H9 (cell line): ENCODE data around the gene USP8. TPM values are rescaled to one million over a fixed set of nuclear protein-coding genes. Genes with fewer than 3 reads are reported as not detected.
"Not testable (repeated sequence)": the region's sequence is repeated elsewhere in the genome, so short reads cannot be mapped to it uniquely, and the experiment has no call there.

Experiments
- DNase-seq: peaks from one replicate; pipeline ENCODE4 v3.0.0-alpha.2; 2017
- H2AFZ ChIP-seq: one replicate; pipeline ENCODE4 v1.6.1; 2013; ENCODE audit warnings: mild to moderate bottlenecking, low read length, control low read depth, moderate library complexity
- H2AK5ac ChIP-seq: 2 replicates; pipeline ENCODE4 v1.6.1; 2013; ENCODE audit warnings: low read length, control low read depth, mixed read lengths; ENCODE audit not compliant: insufficient read length
- H2BK120ac ChIP-seq: one replicate; pipeline ENCODE4 v1.6.1; 2013; ENCODE audit warnings: low read depth, mild to moderate bottlenecking, low read length, control low read depth, inconsistent platforms; ENCODE audit not compliant: poor library complexity, severe bottlenecking
- H2BK12ac ChIP-seq: 2 replicates; pipeline ENCODE4 v1.6.1; 2013; ENCODE audit warnings: low read length, control low read depth, mixed read lengths, low read depth; ENCODE audit not compliant: insufficient read length
- H2BK15ac ChIP-seq: 2 replicates; pipeline ENCODE4 v1.6.1; 2013; ENCODE audit warnings: low read depth, low read length, control low read depth
- H2BK20ac ChIP-seq: one replicate; pipeline ENCODE4 v1.6.1; 2013; ENCODE audit warnings: low read depth, mild to moderate bottlenecking, low read length, control low read depth, inconsistent platforms; ENCODE audit not compliant: poor library complexity, severe bottlenecking
- H2BK5ac ChIP-seq: 2 replicates; pipeline ENCODE4 v1.6.1; 2013; ENCODE audit warnings: low read length, control low read depth, mixed read lengths; ENCODE audit not compliant: insufficient read length
- H3K14ac ChIP-seq: 2 replicates; pipeline ENCODE4 v1.6.1; 2013; ENCODE audit warnings: low read length, control low read depth; ENCODE audit not compliant: insufficient read depth
- H3K18ac ChIP-seq: 2 replicates; pipeline ENCODE4 v1.6.1; 2013; ENCODE audit warnings: low read depth, mild to moderate bottlenecking, mixed read lengths, low read length, control low read depth; ENCODE audit not compliant: insufficient read length
- H3K23ac ChIP-seq: 2 replicates; pipeline ENCODE4 v1.6.1; 2013; ENCODE audit warnings: low read length, control low read depth, mixed read lengths, low read depth; ENCODE audit not compliant: insufficient read length
- H3K23me2 ChIP-seq: 2 replicates; pipeline ENCODE4 v1.6.1; 2013; ENCODE audit warnings: low read depth, mild to moderate bottlenecking, mixed read lengths, low read length, control low read depth; ENCODE audit not compliant: insufficient read length, poor library complexity, severe bottlenecking
- H3K27ac ChIP-seq: 2 replicates; pipeline ENCODE4 v1.5.1; 2013; ENCODE audit warnings: low read length, control low read depth, mixed read lengths, low read depth; ENCODE audit not compliant: insufficient read length
- H3K27me3 ChIP-seq: 2 replicates; pipeline ENCODE4 v1.6.1; 2013; ENCODE audit warnings: low read length, control low read depth, inconsistent platforms; ENCODE audit not compliant: insufficient read depth
- H3K4ac ChIP-seq: 2 replicates; pipeline ENCODE4 v1.6.1; 2013; ENCODE audit warnings: low read depth, mild to moderate bottlenecking, control low read depth, inconsistent platforms, low read length, moderate library complexity
- H3K4me1 ChIP-seq: 2 replicates; pipeline ENCODE4 v1.6.1; 2013; ENCODE audit warnings: low read length, control low read depth, inconsistent platforms; ENCODE audit not compliant: insufficient read depth
- H3K4me2 ChIP-seq: 2 replicates; pipeline ENCODE4 v1.6.1; 2013; ENCODE audit warnings: low read length, control low read depth, mixed read lengths; ENCODE audit not compliant: insufficient read length, insufficient read depth
- H3K56ac ChIP-seq: 2 replicates; pipeline ENCODE4 v1.6.1; 2013; ENCODE audit warnings: low read depth, mild to moderate bottlenecking, mixed read lengths, low read length, control low read depth; ENCODE audit not compliant: insufficient read length
- H3K79me1 ChIP-seq: 2 replicates; pipeline ENCODE4 v1.6.1; 2013; ENCODE audit warnings: low read depth, mild to moderate bottlenecking, moderate library complexity, low read length, control low read depth, inconsistent platforms; ENCODE audit not compliant: insufficient read depth, poor library complexity, severe bottlenecking
- H3K79me2 ChIP-seq: 2 replicates; pipeline ENCODE4 v1.6.1; 2013; ENCODE audit warnings: low read length, control low read depth, inconsistent platforms; ENCODE audit not compliant: insufficient read depth
- H3K9ac ChIP-seq: 2 replicates; pipeline ENCODE4 v1.6.1; 2013; ENCODE audit warnings: low read length, control low read depth, mixed read lengths; ENCODE audit not compliant: insufficient read length; ENCODE audit errors: extremely low read depth
- H3K9me3 ChIP-seq: one replicate; pipeline ENCODE4 v1.6.1; 2013; ENCODE audit warnings: low read depth, low read length, inconsistent platforms; ENCODE audit not compliant: control insufficient read depth
- H3T11ph ChIP-seq: one replicate; pipeline ENCODE4 v1.6.1; 2013; ENCODE audit warnings: mild to moderate bottlenecking, low read length, control low read depth, inconsistent platforms
- H4K20me1 ChIP-seq: one replicate; pipeline ENCODE4 v1.6.1; 2013; ENCODE audit not compliant: control insufficient read depth, insufficient read length, insufficient read depth
- H4K5ac ChIP-seq: 2 replicates; pipeline ENCODE4 v1.6.1; 2013; ENCODE audit warnings: low read depth, mild to moderate bottlenecking, mixed read lengths, low read length, control low read depth; ENCODE audit not compliant: insufficient read length
- H4K8ac ChIP-seq: replicated peaks from 2 replicates; pipeline ENCODE4 v1.6.1; 2013; ENCODE audit warnings: low read length, control low read depth, mixed read lengths, low read depth; ENCODE audit not compliant: insufficient read length
- H4K91ac ChIP-seq: 2 replicates; pipeline ENCODE4 v1.6.1; 2013; ENCODE audit warnings: low read depth, mild to moderate bottlenecking, moderate library complexity, mixed read lengths, low read length, control low read depth; ENCODE audit not compliant: insufficient read length
- H3K27ac Mint-ChIP-seq, 3 experiments: 2 replicates in 2 of 3; 3 replicates in 1 of 3; pipeline ENCODE4 v1.8.0; 2020 to 2021; ENCODE audit warnings: mixed read lengths in 3 of 3, mild to moderate bottlenecking in 1 of 3, moderate library complexity in 1 of 3
- H3K27me3 Mint-ChIP-seq: 2 replicates; pipeline ENCODE4 v1.8.0; 2021; ENCODE audit warnings: low read depth, mild to moderate bottlenecking, moderate library complexity, mixed read lengths
- H3K36me3 Mint-ChIP-seq, 3 experiments: 2 replicates in 2 of 3; 3 replicates in 1 of 3; pipeline ENCODE4 v1.8.0; 2020 to 2021; ENCODE audit warnings: low read depth in 3 of 3, mixed read lengths in 3 of 3; ENCODE audit not compliant: insufficient read depth in 1 of 3
- H3K4me1 Mint-ChIP-seq, 2 experiments: 2 replicates each; pipeline ENCODE4 v1.8.0; 2020; ENCODE audit warnings: mixed read lengths in 2 of 2
- H3K4me3 Mint-ChIP-seq, 2 experiments: 2 replicates in 1 of 2; 3 replicates in 1 of 2; pipeline ENCODE4 v1.8.0; 2020 to 2021; ENCODE audit warnings: mild to moderate bottlenecking in 2 of 2, mixed read lengths in 2 of 2, moderate library complexity in 1 of 2
- H3K9me3 Mint-ChIP-seq, 2 experiments: 2 replicates in 1 of 2; 3 replicates in 1 of 2; pipeline ENCODE4 v1.8.0; 2020; ENCODE audit warnings: mild to moderate bottlenecking in 2 of 2, mixed read lengths in 2 of 2, moderate library complexity in 1 of 2
- CTCF ChIP-seq: fragments of 200-600 bp; sonication (generic); conservative IDR thresholded peaks from 3 replicates; pipeline ENCODE4 v1.8.0; 2021; ENCODE audit warnings: antibody characterized with exemption, mild to moderate bottlenecking
- WGBS: extraction: QIAGEN DNeasy Blood & Tissue Kit; methylation state at CpG from one replicate; pipeline ENCODE4 v1.1.7; 2013; ENCODE audit warnings: missing lambda C conversion rate, low lambda C conversion rate, mixed read lengths; ENCODE audit not compliant: insufficient read length; ENCODE audit errors: extremely low coverage; 5-methylcytosine and 5-hydroxymethylcytosine counted together
- total RNA-seq: library from RNA; stranded (reverse); gene quantifications from 2 replicates; pipeline ENCODE4 v1.2.1, GENCODE V29; 2021

Gene USP8
- total RNA-seq, 1 experiment from 2014 or later = 67.1 TPM

DNA sequence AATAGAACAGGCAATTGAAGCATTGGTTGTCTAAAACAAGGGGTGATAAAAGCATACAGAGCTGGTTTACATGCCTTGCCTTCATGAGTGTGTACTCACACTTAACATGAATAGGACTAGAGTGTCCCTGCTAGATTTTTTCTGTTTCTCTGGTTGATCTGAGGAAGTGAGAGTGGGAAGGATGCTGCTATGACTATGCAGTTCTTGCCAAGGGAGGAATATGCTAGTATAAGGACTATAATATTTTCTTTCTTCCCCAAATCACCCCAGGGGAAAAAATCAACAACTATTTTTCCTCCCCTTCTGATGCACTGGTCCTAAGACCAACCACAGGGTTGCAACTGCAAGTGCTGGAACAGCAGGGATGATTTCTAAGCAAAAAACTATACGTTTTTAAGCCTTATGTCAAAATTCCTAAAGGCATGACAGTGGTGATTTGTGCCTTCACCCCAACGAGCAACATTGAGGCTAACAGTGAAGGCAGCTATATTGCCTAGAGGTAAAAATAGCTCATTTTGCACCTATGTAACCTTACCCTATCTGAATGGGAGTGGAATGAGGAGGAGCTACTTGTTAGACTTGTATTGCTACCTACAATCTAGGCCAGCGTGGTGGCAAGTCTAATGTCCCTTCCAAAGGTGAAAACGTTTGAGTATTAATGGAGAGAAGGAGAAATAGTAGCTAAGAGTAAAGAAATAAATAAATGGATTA is 33.5 kb upstream of the USP8 start:
- no peak overlapping the region for H3K27ac ChIP-seq
- H3K4me2 ChIP-seq = no peak overlapping the region
- WGBS = no CpG with 5 or more reads among the region's 4 CpGs

GRCh38 chr15:50391561-50391960 is 32.6 kb upstream of the USP8 start:
- not testable (repeated sequence) for H3K4me1 Mint-ChIP-seq, H4K8ac ChIP-seq, H3K4me1 ChIP-seq, H2BK120ac ChIP-seq, H3K4me3 Mint-ChIP-seq, H3K23me2 ChIP-seq, H3K27me3 ChIP-seq, H4K20me1 ChIP-seq, H3K56ac ChIP-seq, H2BK5ac ChIP-seq, H3K23ac ChIP-seq, H2BK12ac ChIP-seq, H3K9me3 ChIP-seq, H2AK5ac ChIP-seq, DNase-seq, H4K91ac ChIP-seq, H2BK20ac ChIP-seq, H3K18ac ChIP-seq, H3K14ac ChIP-seq, H4K5ac ChIP-seq, H3K27me3 Mint-ChIP-seq, H2BK15ac ChIP-seq, H3K79me1 ChIP-seq, H3K9me3 Mint-ChIP-seq, H2AFZ ChIP-seq, H3K27ac Mint-ChIP-seq, H3K79me2 ChIP-seq, H3K4ac ChIP-seq, H3K36me3 Mint-ChIP-seq, H3K9ac ChIP-seq, H3K27ac ChIP-seq, H3T11ph ChIP-seq, H3K4me2 ChIP-seq
- no CpG with 5 or more reads among the region's 4 CpGs for WGBS

More for the DNA sequence above, 33.5 kb upstream of the USP8 start:
- Mint-ChIP-seq H3K9me3 (no peaks in the 10 kb centered on the region), H3K36me3 (no peaks in the 10 kb centered on the region), H3K4me1 (no peaks in the 10 kb centered on the region), H3K27ac (no peak overlapping the region), H3K4me3 (no peak overlapping the region), H3K27me3 (no peaks in the 10 kb centered on the region)
- Histone ChIP-seq H3T11ph (no peak overlapping the region), H3K4me1 (no peaks in the 10 kb centered on the region), H2BK5ac (no peak overlapping the region), H2AK5ac (no peak overlapping the region), H3K14ac (no peak overlapping the region), H2BK15ac (no peak overlapping the region), H3K23ac (no peak overlapping the region), H3K79me2 (no peaks in the 10 kb centered on the region), H3K79me1 (no peaks in the 10 kb centered on the region), H2AFZ (no peak overlapping the region), H3K4ac (no peak overlapping the region), H2BK120ac (no peak overlapping the region), H2BK20ac (no peak overlapping the region), H4K5ac (no peak overlapping the region), H3K23me2 (no peaks in the 10 kb centered on the region), H3K56ac (no peak overlapping the region), H3K18ac (no peak overlapping the region), H4K91ac (no peak overlapping the region), H4K20me1 (no peaks in the 10 kb centered on the region), H3K9me3 (no peaks in the 10 kb centered on the region), H4K8ac (no peak overlapping the region), H3K27me3 (no peaks in the 10 kb centered on the region), H2BK12ac (no peak overlapping the region), H3K9ac (no peak overlapping the region)
- TF ChIP-seq CTCF = no peak
- no peak for DNase-seq
